Glomerular visceral epithelial cell (primary cell): ENCODE measurements around the gene ZNF716.
"Not testable (repeated sequence)": the region's sequence is repeated elsewhere in the genome, so short reads cannot be mapped to it uniquely, and the experiment has no call there.

ENCODE experiments used
- DNase-seq: peaks from one replicate; pipeline ENCODE4 v3.0.0-alpha.2; 2016; ENCODE audit errors: extremely low spot score

The ZNF716 gene

GRCh38 chr7:57449904-57450303 is at the start of gene ZNF716:
Gene ZNF716 (plus strand): TSS chr7:57450177. CDS start chr7:57450289, 112 bp downstream.
- no peak for DNase-seq

- DNase-seq = no peak
Measured at GRCh38 chr7:57400531-57401155, 49.3 kb upstream of the ZNF716 start.

DNA sequence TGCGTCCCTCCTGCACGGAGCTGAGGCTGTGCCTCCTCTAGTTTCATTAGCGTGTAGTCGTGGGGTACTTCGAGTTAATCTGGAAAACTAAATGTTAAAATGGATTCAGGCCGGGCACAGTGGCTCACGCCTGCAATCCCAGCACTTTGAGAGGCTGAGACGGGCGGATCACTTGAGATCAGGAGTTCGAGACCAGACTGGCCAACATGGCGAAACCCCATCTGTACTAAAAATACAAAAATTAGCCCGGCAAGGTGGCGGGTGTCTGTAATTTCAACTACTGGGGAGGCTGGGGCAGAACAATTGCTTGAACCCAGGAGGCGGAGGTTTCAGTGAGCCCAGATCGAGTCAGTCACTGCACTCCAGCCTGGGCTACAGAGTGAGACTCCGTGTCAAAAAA is 46.9 kb upstream of the ZNF716 start:
- not testable (repeated sequence) for DNase-seq

DNA sequence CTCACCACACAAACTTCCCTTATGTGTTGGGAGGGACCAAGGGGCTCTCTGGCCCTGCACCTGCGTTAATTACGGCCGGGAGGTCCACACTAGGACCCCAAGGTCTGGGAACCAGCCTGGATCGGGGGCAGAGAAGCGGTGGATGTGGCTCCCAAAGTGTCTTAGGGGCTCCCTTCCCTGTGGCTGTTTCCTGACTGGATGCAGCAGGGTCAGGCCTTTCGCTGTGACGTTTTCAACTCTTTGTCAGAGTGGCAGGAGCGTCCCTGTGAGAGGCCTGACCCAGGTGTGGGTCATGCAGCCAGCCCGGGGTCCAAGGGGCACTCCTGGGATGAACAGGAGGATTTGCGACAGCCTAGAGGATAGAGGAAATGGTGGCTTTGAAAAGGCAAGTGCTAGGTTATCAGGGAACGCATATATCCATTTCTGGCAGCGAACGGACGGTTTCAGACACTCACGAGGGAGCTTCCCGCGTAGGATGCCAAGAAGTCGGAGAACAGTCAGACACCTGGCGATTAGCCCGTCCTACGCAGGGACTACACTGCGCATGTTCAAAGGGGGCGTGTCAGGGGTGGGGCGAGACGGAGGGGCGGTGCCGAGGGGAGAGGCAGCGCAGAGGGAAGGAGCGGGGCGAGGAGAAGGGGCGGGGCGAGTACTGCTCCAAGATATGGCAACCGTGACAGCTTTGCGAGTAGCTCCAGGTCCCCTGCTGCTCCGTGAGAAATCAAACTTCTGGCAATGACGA is 46.2 kb upstream of the ZNF716 start:
- no peak for DNase-seq

DNA sequence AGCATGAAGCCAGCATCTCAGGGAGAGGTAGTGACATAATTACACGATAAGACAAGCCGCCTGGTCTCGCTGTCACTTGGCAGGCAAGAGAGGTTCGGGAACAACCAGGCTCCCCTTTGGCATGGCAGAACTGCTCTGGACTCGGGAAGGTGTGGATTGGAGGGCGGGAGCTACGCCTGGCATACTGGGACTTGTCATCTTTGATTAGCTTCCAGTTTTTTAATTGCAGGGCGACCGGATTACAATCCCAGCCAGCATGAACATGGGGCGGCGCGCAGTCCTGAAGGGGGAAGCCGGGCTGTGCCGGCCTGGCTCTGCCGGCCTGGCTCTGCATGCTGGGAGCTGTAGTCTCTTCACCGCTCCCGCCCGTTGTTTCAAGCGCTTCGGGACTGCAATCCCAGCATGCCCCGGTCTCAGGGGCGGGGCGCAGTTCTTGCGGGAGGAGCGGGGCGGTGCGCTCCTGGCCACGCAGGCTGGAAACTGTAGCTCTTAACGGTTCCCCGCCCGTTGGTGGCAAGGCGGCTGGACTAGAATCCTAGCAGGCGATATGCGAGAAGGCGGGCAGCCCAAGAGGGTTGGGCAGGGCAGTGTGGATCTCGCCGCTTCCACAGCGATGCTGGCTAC is 45.5 kb upstream of the ZNF716 start:
- no peak for DNase-seq

DNA sequence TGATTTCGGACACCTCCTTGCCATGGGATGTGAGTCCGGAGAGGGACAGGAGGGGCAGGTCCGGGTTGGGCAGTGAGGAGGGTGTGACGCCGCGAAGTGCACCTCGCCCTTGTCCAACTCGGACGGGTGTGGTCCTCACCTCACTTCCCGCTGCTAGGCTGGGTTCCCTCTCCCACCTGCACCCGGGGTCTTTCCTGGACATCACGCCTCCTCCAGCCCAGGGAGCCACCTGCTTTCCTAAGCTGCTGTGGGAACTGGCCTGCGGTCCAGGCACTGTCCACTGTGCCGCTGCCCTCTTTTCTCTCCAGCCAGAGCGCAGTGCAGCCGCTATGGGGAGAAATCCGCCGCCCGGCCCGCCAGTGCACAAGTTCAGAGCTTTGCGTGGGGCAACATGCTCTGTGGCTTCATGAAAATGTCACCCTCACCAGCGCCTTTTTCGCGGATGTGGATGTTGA is 45.0 kb upstream of the ZNF716 start:
- DNase-seq = no peak

- DNase-seq = no peak
Measured at GRCh38 chr7:57407125-57407524, 42.9 kb upstream of the ZNF716 start.

- DNase-seq = no peak
Measured at GRCh38 chr7:57412168-57412567, 37.8 kb upstream of the ZNF716 start.

GRCh38 chr7:57412618-57413017 is 37.4 kb upstream of the ZNF716 start:
- no peak for DNase-seq

GRCh38 chr7:57413529-57414398 is 36.2 kb upstream of the ZNF716 start:
- DNase-seq = no peak

DNA sequence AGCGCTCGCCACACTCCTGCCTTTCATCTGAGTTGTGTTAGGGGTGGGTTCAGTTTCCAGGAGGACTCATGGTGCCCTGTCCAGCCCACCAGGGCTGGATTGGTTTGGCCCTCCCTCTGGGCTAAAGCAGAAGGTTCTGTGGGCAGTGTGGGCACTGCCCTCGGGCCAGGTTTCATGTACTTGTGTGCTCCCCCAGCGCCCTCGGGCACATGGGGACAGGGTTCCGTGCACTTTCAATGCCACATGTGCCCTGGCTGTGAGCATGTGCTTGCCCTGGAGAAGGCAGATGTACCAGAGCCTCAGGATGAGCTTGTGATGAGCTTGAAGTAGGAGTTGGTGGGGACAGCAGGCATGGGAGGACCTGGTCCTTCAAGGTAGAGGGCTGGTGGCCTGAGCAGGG is 35.6 kb upstream of the ZNF716 start:
- no peak for DNase-seq

GRCh38 chr7:57414852-57415251 is 35.1 kb upstream of the ZNF716 start:
- no peak for DNase-seq

DNA sequence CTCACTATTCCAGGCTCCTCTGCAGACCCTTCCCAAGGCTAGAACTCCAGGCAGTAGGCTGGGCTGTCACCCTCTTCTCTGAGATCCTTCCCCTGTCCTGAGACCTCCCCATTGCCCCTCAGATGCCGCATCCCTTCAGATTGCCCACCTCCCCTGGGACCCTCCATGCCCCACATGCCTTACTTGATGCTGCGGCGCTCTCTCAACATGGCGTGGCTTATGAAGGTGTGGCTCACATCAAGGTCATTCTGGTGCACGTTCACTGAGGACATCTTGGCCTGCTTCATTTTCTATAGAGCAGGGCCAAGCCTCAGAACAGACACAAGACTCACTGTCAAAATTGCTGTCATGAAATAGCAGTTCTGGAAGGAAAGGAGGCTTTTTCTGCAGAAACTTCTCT is 34.7 kb upstream of the ZNF716 start:
- no peak for DNase-seq

- DNase-seq = no peak
Measured at GRCh38 chr7:57415730-57416129, 34.2 kb upstream of the ZNF716 start.

DNA sequence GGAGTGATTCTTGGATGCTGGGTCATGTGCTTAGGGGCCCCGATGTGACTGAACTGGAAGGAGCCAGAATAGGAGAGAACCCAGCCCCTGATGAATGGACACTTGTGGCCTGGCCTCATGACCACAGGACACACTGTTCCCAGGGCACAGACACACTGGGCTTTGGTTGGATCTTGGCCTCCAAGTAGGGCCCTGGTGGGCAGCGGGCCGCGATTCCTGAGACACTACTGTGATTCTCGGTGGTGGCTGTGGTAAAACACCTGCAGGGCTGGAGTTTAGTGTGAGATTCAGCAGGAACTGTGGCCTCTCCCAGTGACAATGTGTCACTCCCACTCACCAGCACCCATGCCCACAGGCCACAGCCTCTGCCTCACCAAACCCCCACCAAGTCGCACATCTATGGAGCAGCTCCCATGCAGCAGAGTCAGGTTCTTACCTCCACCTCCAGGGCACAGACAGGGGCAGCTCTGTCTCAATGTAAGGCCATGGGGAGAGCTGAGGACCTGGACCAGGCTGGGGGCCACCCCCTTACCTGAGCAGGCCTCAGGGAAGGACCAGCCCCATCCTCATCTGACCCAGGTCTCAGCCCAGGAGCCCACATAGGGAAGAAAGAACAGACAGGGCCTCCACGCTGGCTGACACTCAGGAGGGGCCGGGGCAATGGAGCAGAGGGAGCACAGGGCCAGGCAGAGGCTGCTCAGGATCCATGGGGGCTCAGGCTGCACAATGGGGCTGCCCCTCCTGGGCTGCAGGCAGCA is 33.2 kb upstream of the ZNF716 start:
- no peak for DNase-seq

DNA sequence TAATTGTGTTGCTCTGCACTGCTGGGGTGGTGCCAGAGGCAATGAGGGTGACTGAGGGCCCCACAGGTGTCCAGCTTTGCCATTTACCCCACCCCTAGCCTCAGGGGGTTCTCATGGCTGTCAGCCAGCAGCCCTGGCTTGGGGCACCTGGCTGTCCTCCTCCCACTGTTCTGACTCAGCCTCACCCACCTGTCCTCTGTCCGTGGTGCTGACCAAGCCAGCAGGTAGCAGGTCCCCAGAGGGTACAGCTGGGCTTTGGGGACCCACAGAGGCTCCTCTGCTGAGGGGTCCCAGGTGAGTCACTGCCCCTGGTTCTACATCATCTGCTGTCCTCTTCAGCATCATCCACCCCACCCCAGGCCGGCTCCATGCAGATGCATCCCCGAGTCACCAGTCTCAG is 32.2 kb upstream of the ZNF716 start:
- no peak for DNase-seq

GRCh38 chr7:57423768-57424167 is 26.2 kb upstream of the ZNF716 start:
- no peak for DNase-seq

DNA sequence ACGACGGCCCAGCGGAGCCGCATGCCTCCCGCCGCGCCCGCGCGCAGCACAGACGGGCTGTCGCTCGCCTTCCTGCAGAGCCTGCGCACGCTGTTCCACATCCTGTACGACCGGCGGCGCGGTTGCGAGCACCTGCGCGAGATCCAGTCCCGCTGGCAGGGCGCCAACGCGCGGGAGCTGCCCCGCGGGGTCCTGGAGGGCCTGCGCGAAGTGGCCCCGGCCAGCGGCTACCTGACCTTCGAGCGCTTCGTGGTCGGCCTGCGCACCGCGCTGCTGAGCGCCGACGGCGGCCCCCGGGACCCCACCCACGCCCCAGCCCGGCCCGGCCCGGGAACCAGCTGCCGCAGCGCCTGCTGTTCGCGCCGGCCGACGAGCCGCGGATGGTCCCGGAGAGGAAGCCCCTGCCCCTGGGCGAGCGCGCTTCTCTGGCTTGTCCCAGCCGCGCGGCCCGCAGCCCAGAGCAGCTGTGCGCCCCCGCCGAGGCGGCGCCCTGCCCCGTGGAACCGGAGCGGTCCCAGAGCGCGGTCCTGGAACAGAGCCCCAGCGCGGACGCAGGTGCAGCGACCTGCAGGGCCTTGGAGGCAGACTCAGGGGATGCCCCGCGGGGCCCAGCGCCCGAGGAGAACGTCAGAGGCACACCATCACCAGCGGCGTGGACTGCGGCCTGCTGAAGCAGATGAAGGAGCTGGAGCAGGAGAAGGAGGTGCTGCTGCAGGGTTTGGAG is 25.3 kb upstream of the ZNF716 start:
- DNase-seq = no peak

DNA sequence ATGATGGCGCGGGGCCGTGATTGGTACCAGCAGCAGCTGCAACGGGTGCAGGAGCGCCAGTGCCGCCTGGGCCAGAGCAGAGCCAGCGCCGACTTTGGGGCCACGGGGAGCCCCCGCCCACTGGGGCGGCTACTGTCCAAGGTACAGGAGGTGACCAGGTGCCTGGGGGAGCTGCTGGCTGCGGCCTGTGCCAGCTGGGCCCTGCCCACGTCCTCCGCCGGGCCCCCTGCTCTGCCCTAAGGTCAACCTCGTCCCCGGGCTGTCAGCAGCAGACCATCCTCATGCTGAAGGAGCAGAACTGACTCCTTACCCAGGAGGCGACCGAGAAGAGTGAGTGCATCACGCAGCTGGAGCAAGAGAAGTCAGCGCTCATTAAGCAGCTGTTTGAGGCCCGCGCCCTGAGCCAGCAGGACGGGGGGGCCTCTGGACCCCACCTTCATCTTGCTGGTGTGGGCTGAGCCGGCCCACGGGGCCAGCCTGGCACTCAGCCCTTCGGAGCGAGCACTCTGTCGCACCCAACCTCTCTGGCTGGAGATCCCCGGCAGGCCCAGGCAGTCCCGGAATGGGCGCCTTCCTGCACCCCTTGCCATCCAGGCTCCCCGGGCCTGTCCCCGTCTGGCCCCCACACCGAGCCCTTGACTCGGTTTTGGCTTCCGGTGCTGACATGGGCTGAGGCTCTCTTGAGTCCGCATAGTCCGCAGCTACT is 24.6 kb upstream of the ZNF716 start:
- no peak for DNase-seq
